CD14-positive monocyte (primary cell): ENCODE data around the gene TNIK. TPM values are rescaled to one million over a fixed set of nuclear protein-coding genes. Genes with fewer than 3 reads are reported as not detected.

Experiments used
- DNase-seq, 3 donors: peaks; one replicate each; pipeline ENCODE4 v3.0.0-alpha.2; 2011 to 2022
- H2AFZ ChIP-seq: 2 replicates; pipeline ENCODE4 v1.6.0; 2012; ENCODE audit warnings: mild to moderate bottlenecking, low read depth, low read length, inconsistent platforms; ENCODE audit not compliant: insufficient read depth, poor library complexity, severe bottlenecking
- H3K27ac ChIP-seq, 2 donors: 1 replicate in 1 of 2; 2 replicates in 1 of 2; pipeline ENCODE4 v1.5.1; 2012 to 2013; ENCODE audit warnings: low read length in 2 of 2, control low read depth in 1 of 2, inconsistent platforms in 1 of 2, low read depth in 1 of 2, mild to moderate bottlenecking in 1 of 2
- H3K27me3 ChIP-seq, 2 donors: one replicate each; pipeline versions ENCODE4 v1.6.0 to v1.6.1; 2011 to 2013; ENCODE audit warnings: low read length in 2 of 2; ENCODE audit not compliant: control insufficient read depth in 2 of 2, insufficient read depth in 2 of 2
- H3K36me3 ChIP-seq, 2 donors: replicated peaks in 1 of 2; 1 replicate in 1 of 2; 2 replicates in 1 of 2; pipeline versions ENCODE4 v1.5.1 to v1.6.1; 2012 to 2013; ENCODE audit warnings: low read length in 2 of 2, control low read depth in 1 of 2, inconsistent platforms in 1 of 2, mild to moderate bottlenecking in 1 of 2; ENCODE audit not compliant: insufficient read depth in 2 of 2, control insufficient read depth in 1 of 2
- H3K4me1 ChIP-seq, 2 donors: 1 replicate in 1 of 2; 2 replicates in 1 of 2; pipeline versions ENCODE4 v1.5.1 to v1.6.1; 2012 to 2013; ENCODE audit warnings: low read length in 2 of 2, control low read depth in 1 of 2, inconsistent platforms in 1 of 2, mild to moderate bottlenecking in 1 of 2, moderate library complexity in 1 of 2; ENCODE audit not compliant: insufficient read depth in 2 of 2, control insufficient read depth in 1 of 2
- H3K4me2 ChIP-seq: replicated peaks from 2 replicates; pipeline ENCODE3; 2012; ENCODE audit warnings: low read length, moderate library complexity, mild to moderate bottlenecking; ENCODE audit not compliant: poor library complexity, severe bottlenecking; ENCODE audit errors: extremely low read depth
- H3K4me3 ChIP-seq, 3 experiments: fragments of 200-600 bp in 1 of 3; sonication (generic) in 1 of 3; replicated peaks in 1 of 3; 1 replicate in 2 of 3; 2 replicates in 1 of 3; pipeline ENCODE4 v1.5.1; 2011 to 2013; ENCODE audit warnings: low read length in 3 of 3, mild to moderate bottlenecking in 3 of 3, control low read depth in 2 of 3, low read depth in 2 of 3, inconsistent platforms in 1 of 3, moderate library complexity in 1 of 3
- H3K79me2 ChIP-seq: 2 replicates; pipeline ENCODE4 v1.6.0; 2012; ENCODE audit warnings: mild to moderate bottlenecking, control low read depth, inconsistent platforms, low read length, moderate library complexity; ENCODE audit not compliant: insufficient read depth
- H3K9ac ChIP-seq: 2 replicates; pipeline ENCODE4 v1.6.0; 2017; ENCODE audit warnings: low read length, mild to moderate bottlenecking; ENCODE audit not compliant: insufficient read depth, poor library complexity, severe bottlenecking
- H3K9me3 ChIP-seq, 2 donors: replicated peaks in 1 of 2; 1 replicate in 1 of 2; 2 replicates in 1 of 2; pipeline versions ENCODE4 v1.5.1 to v1.6.1; 2012 to 2013; ENCODE audit warnings: low read length in 2 of 2, control low read depth in 1 of 2; ENCODE audit not compliant: control insufficient read depth in 1 of 2, insufficient read depth in 1 of 2
- H4K20me1 ChIP-seq: 2 replicates; pipeline ENCODE4 v1.6.0; 2012; ENCODE audit warnings: mild to moderate bottlenecking, low read length, control low read depth, moderate library complexity; ENCODE audit not compliant: insufficient read depth
- H3K27ac Mint-ChIP-seq, 7 donors: one replicate each; pipeline ENCODE4 v1.8.0; 2020; ENCODE audit warnings: mild to moderate bottlenecking in 7 of 7, mixed read lengths in 7 of 7, moderate library complexity in 6 of 7, inconsistent platforms in 2 of 7
- H3K27me3 Mint-ChIP-seq, 3 donors: one replicate each; pipeline ENCODE4 v1.8.0; 2021 to 2022; ENCODE audit warnings: low read depth in 3 of 3, mild to moderate bottlenecking in 3 of 3, mixed read lengths in 3 of 3, moderate library complexity in 3 of 3, inconsistent platforms in 1 of 3
- H3K36me3 Mint-ChIP-seq, 2 donors: one replicate each; pipeline ENCODE4 v1.8.0; 2020; ENCODE audit warnings: mixed read lengths in 2 of 2, inconsistent platforms in 1 of 2, mild to moderate bottlenecking in 1 of 2
- H3K4me1 Mint-ChIP-seq: one replicate; pipeline ENCODE4 v1.8.0; 2020; ENCODE audit warnings: mild to moderate bottlenecking, mixed read lengths
- H3K4me3 Mint-ChIP-seq, 2 donors: one replicate each; pipeline ENCODE4 v1.8.0; 2020; ENCODE audit warnings: mild to moderate bottlenecking in 2 of 2, mixed read lengths in 2 of 2, moderate library complexity in 1 of 2
- H3K9me3 Mint-ChIP-seq, 7 donors: one replicate each; pipeline ENCODE4 v1.8.0; 2020 to 2022; ENCODE audit warnings: mixed read lengths in 7 of 7, mild to moderate bottlenecking in 6 of 7, moderate library complexity in 6 of 7, inconsistent platforms in 2 of 7
- CTCF ChIP-seq: fragments of 200-600 bp; IDR thresholded peaks from one replicate; pipeline ENCODE4 v1.8.0; 2022; ENCODE audit warnings: antibody characterized with exemption, mild to moderate bottlenecking
- WGBS: methylation state at CpG from one replicate; pipeline ENCODE4 v1.1.5; 2013; ENCODE audit warnings: missing lambda C conversion rate; ENCODE audit not compliant: insufficient coverage; 5-methylcytosine and 5-hydroxymethylcytosine counted together
- intact Hi-C, 2 donors: fragments of 100-400 bp; cut with micrococcal nuclease; formaldehyde crosslinking; loops; one replicate each; pipeline versions ENCODE4 v1.15.0 to v1.15.1; 2023
- polyA plus RNA-seq, 3 donors: library from polyadenylated mRNA; depleted of rRNA in 1 of 3; unstranded in 2 of 3; stranded (reverse) in 1 of 3; fragments of 300-500 nt in 2 of 3; fragments of >200 nt in 1 of 3; fragmentation: Illumina TruSeq in 2 of 3; gene quantifications; 1 replicate in 2 of 3; 2 replicates in 1 of 3; pipeline ENCODE4 v1.2.3, GENCODE V29; 2012 to 2021

TNIK gene
- polyA plus RNA-seq, 3 donors: 0.36 to 1.8 (median 0.75) TPM

GRCh38 chr3:171375666-171376595 lies 84.3 kb downstream of the TNIK start:
- peak overlapping the region in 1 of 3 experiments; percentile 37 for H3K4me3 ChIP-seq
- Mint-ChIP-seq H3K27me3 (peaks cover 0 to 3% (median 0%) of the 10 kb centered on the region in 3 donors), H3K4me1 (peaks cover 7% of the 10 kb centered on the region), H3K36me3 (no peaks in the 10 kb centered on the region), H3K9me3 (no peaks in the 10 kb centered on the region), H3K27ac (peak overlapping the region; percentile 83 to 97 (median 95)), H3K4me3 (peak overlapping the region; percentile 9 to 70)
- TF ChIP-seq CTCF: no peak
- H3K79me2 ChIP-seq: no peaks in the 10 kb centered on the region
- H3K27ac ChIP-seq: peak overlapping the region; percentile 41 to 81
- peak overlapping the region; percentile 12 for H3K9ac ChIP-seq
- H3K36me3 ChIP-seq: no peaks in the 10 kb centered on the region
- WGBS: 40% methylated on average over 8 of the region's 11 CpGs
- no peaks in the 10 kb centered on the region for H4K20me1 ChIP-seq
- DNase-seq: peak; percentile 79 to 97 (median 89)
- intact Hi-C loops: no loop called here
- peak overlapping the region; percentile 48 for H3K4me2 ChIP-seq
- H3K27me3 ChIP-seq: no peaks in the 10 kb centered on the region
- H2AFZ ChIP-seq: peak overlapping the region; percentile 55
- H3K4me1 ChIP-seq: peaks cover 30 to 31% of the 10 kb centered on the region in 2 donors
- H3K9me3 ChIP-seq: no peaks in the 10 kb centered on the region

GRCh38 chr3:171374661-171375285 lies 85.4 kb downstream of the TNIK start:
- no peaks in the 10 kb centered on the region for H3K9me3 Mint-ChIP-seq
- Histone ChIP-seq H3K4me3 (peak overlapping the region in 1 of 3 experiments; percentile 37), H3K36me3 (no peaks in the 10 kb centered on the region), H2AFZ (no peak overlapping the region), H3K27me3 (no peaks in the 10 kb centered on the region), H4K20me1 (no peaks in the 10 kb centered on the region), H3K9me3 (no peaks in the 10 kb centered on the region), H3K9ac (no peak overlapping the region), H3K79me2 (no peaks in the 10 kb centered on the region), H3K4me2 (no peak overlapping the region), H3K27ac (peak overlapping the region in 1 of 2 donors; percentile 81), H3K4me1 (peaks cover 30 to 31% of the 10 kb centered on the region in 2 donors)
- TF ChIP-seq CTCF: no peak
- H3K4me3 Mint-ChIP-seq: no peak overlapping the region
- no peaks in the 10 kb centered on the region for H3K36me3 Mint-ChIP-seq
- peaks cover 7% of the 10 kb centered on the region for H3K4me1 Mint-ChIP-seq
- H3K27me3 Mint-ChIP-seq: peaks cover 0 to 3% (median 0%) of the 10 kb centered on the region in 3 donors
- WGBS: 25% methylated on average over 2 of the region's 3 CpGs
- DNase-seq: peak in 2 of 3 donors; percentile 40 to 79
- peak overlapping the region in 5 of 7 donors; percentile 89 to 97 (median 95) for H3K27ac Mint-ChIP-seq
- intact Hi-C loops: no loop called here
